ENCODE data around the gene INSL4. TPM values are rescaled to one million over a fixed set of nuclear protein-coding genes. Genes with fewer than 3 reads are reported as not detected.

Gene INSL4
- total RNA-seq, 1 donor from 2014 or later = not detected

GRCh38 chr9:5264219-5264595 is 33.0 kb downstream of the INSL4 start:
- no peak for DNase-seq (ENCODE audit: low read depth)
- no peak for TF ChIP-seq CTCF (IDR thresholded peaks at IDR 0.05; ENCODE audit: insufficient read depth, low read length, poor library complexity, severe bottlenecking)
- Histone ChIP-seq H3K4me3 (ENCODE audit: low read depth, low read length) (no peak overlapping the region), H3K36me3 (ENCODE audit: control insufficient read depth, insufficient read depth, low read length) (no peaks in the 10 kb centered on the region), H3K27me3 (ENCODE audit: control insufficient read depth, insufficient read depth, low read length) (no peaks in the 10 kb centered on the region)

GRCh38 chr9:5265939-5266338 is 34.7 kb downstream of the INSL4 start:
- no peak for DNase-seq (ENCODE audit: low read depth)
- no peak for TF ChIP-seq CTCF (IDR thresholded peaks at IDR 0.05; ENCODE audit: insufficient read depth, low read length, poor library complexity, severe bottlenecking)
- H3K4me3 ChIP-seq (ENCODE audit: low read depth, low read length) = no peak overlapping the region
- no peaks in the 10 kb centered on the region for H3K36me3 ChIP-seq (ENCODE audit: control insufficient read depth, insufficient read depth, low read length)
- no peaks in the 10 kb centered on the region for H3K27me3 ChIP-seq (ENCODE audit: control insufficient read depth, insufficient read depth, low read length)

GRCh38 chr9:5269249-5269715 is 38.1 kb downstream of the INSL4 start:
- no peaks in the 10 kb centered on the region for H3K27me3 ChIP-seq (ENCODE audit: control insufficient read depth, insufficient read depth, low read length)
- H3K4me3 ChIP-seq (ENCODE audit: low read depth, low read length) = no peak overlapping the region
- H3K36me3 ChIP-seq (ENCODE audit: control insufficient read depth, insufficient read depth, low read length) = no peaks in the 10 kb centered on the region
- DNase-seq (ENCODE audit: low read depth) = peak; percentile 63
- TF ChIP-seq CTCF (IDR thresholded peaks at IDR 0.05; ENCODE audit: insufficient read depth, low read length, poor library complexity, severe bottlenecking) = no peak

GRCh38 chr9:5274770-5275169 is 43.6 kb downstream of the INSL4 start:
- no peaks in the 10 kb centered on the region for H3K27me3 ChIP-seq (ENCODE audit: control insufficient read depth, insufficient read depth, low read length)
- H3K4me3 ChIP-seq (ENCODE audit: low read depth, low read length) = no peak overlapping the region
- H3K36me3 ChIP-seq (ENCODE audit: control insufficient read depth, insufficient read depth, low read length) = no peaks in the 10 kb centered on the region
- TF ChIP-seq CTCF (IDR thresholded peaks at IDR 0.05; ENCODE audit: insufficient read depth, low read length, poor library complexity, severe bottlenecking) = no peak
- DNase-seq (ENCODE audit: low read depth) = no peak

GRCh38 chr9:5278486-5278885 is 47.3 kb downstream of the INSL4 start:
- DNase-seq (ENCODE audit: low read depth) = no peak
- no peak overlapping the region for H3K4me3 ChIP-seq (ENCODE audit: low read depth, low read length)
- TF ChIP-seq CTCF (IDR thresholded peaks at IDR 0.05; ENCODE audit: insufficient read depth, low read length, poor library complexity, severe bottlenecking) = no peak

More at GRCh38 chr9:5278486-5278885, 47.3 kb downstream of the INSL4 start:
- no peaks in the 10 kb centered on the region for H3K27me3 ChIP-seq (ENCODE audit: control insufficient read depth, insufficient read depth, low read length)
- no peaks in the 10 kb centered on the region for H3K36me3 ChIP-seq (ENCODE audit: control insufficient read depth, insufficient read depth, low read length)

Other genes starting within 250 kb of the INSL4 start
- gene JAK2, start 246.1 kb upstream of the INSL4 start, total RNA-seq = 7.1 and 9.1 TPM in 2 replicates
- not detected in 2 replicates for gene INSL6, start 45.8 kb upstream of the INSL4 start, total RNA-seq
- 1.0 and 2.5 TPM in 2 replicates for gene RLN2, start 73.3 kb downstream of the INSL4 start, total RNA-seq
- gene RLN1, start 108.5 kb downstream of the INSL4 start, total RNA-seq = 0.27 TPM in 1 of 2 replicates, not detected in the other
- gene PLGRKT, start 206.5 kb downstream of the INSL4 start, total RNA-seq = 28.5 and 39.2 TPM in 2 replicates
- gene CD274, start 219.1 kb downstream of the INSL4 start, total RNA-seq = 6.6 and 7.7 TPM in 2 replicates